Ammon's horn (tissue), 1 donor: Measurements from ENCODE around the gene LCAT.
"Not testable (repeated sequence)": the region's sequence is repeated elsewhere in the genome, so short reads cannot be mapped to it uniquely, and the experiment has no call there.

Experiments used
- DNase-seq: peaks from one replicate; pipeline ENCODE4 v3.0.0-alpha.2; 2016; ENCODE audit warnings: low spot score

LCAT gene

DNA sequence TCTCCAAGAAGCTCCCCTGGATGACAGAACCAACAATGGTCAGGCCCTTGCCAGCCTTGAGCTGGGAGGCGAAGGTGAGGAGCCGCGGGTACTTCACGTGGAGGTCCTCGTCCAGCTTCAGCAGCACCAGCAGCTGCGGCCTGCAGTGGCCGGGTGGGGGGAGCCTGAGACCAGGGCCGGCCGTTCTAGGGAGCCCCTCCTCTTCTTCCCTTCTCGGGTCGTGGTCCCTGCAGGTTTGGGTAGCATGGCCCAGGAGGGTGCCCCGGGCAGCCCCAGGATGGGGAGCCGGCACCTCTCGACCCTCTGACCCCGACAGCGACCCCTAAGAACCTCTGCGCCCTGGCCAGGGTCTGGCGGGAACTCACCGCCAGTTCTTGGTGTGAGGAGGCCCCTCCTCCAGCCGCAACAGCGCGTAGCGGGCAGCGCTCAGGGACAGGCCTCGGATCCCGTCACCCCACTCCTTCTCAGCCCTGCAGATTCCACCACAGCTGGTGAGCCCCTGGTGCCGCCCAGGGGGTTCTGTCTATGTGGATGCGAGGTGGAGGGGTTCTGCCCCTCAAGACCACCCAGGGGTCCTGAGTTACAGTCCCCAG lies 3.1 kb upstream of the LCAT start:
- no peak for DNase-seq

DNA sequence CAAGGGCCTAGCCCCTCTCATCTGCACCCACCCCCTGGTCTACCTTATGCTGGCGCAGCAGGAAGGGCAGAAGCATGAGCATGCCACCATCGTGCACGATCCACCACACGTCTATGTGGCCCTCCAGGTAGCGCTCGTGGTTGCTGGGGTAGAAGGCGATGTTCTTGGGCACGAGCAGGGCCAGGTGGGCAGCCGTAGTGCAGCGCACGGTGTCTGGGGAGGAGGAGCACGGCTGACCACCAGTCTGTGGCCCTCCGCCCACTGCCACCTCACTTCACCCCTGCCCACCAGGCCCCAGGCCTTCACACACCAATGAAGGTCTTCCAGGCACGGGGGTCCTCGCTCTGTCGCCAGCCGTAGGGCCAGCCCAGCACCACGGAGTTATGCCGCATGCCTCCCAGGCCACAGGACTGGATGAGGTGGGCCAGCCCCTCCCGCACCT lies 2.2 kb upstream of the LCAT start:
- no peak for DNase-seq

DNA sequence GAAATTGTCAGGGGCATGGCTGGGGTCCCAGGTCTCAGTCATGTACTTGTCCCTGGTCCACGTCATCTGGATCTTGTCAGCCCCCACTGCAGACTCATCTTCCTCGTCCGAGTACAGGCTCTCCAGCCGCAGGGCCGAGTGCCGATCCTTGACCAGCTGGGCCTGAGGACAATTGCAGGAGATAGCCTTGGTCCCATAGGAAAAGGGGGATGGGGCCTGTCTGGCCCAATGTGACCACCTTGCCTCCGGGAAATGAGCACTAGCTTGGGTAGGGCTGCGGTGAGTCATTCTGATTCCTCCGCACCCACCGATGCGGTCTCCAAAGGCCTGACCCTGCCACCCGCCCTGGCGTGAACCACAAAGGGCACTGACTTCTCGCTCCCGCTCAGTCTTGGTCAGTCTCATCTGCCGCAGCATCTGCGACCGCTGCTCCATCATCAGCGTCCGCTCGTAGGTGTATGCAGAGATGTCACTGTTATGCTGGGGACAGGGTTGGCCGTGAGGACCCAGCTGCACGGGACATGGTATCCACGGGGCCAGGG lies 1.5 kb upstream of the LCAT start:
- DNase-seq = no peak

DNA sequence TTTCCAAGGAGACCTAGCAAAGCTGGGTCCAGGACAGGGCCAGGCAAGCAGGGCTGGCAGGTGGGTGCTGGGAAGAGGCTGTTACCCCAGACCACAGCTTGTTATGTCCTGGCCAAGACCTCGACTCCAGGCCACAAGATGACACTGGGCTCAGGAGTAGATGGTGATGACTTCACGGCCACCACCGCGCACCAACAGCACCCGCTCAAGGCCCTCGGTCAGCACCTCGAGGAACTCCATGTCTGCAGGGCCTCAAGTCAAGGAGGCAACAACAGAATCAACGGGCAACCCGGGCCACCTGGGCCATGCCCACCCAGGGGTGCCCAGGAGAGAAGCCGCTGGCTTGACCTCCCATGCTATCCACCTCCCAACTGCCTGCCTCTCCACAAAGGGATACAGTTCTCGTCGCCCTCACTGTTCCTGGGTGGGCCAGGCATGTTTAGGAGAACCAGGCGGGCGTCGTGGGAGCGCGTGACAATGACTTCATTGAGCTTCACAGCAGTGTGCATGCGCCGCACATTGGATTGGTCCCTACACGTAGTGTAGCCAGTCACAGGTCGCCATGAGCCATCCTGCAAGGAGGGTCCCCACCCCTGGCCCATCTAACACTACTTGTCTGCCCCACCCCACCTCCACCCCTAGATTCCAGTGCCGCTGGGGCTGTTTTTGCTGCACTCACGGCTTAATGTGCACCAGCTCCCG lies 921 bp upstream of the LCAT start:
- DNase-seq = no peak

DNA sequence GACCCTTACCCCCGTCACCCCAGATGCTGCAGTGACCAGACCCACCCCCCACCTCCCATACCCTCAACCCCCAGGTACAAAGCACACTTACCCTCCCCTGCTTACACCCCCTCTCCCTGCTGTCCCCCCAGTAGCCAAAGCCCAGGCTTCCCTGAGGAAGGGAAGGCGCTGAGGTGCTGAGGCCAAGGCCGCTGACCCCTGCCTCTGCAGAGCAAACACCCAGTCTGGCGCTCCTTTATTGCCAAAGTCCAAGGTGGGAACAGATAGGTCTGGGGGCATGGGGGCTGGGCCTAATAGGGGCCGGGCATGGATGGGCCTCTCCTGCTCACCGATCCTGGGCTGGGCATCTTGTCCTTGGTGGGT lies 683 bp downstream of the LCAT start:
- DNase-seq = no peak

DNA sequence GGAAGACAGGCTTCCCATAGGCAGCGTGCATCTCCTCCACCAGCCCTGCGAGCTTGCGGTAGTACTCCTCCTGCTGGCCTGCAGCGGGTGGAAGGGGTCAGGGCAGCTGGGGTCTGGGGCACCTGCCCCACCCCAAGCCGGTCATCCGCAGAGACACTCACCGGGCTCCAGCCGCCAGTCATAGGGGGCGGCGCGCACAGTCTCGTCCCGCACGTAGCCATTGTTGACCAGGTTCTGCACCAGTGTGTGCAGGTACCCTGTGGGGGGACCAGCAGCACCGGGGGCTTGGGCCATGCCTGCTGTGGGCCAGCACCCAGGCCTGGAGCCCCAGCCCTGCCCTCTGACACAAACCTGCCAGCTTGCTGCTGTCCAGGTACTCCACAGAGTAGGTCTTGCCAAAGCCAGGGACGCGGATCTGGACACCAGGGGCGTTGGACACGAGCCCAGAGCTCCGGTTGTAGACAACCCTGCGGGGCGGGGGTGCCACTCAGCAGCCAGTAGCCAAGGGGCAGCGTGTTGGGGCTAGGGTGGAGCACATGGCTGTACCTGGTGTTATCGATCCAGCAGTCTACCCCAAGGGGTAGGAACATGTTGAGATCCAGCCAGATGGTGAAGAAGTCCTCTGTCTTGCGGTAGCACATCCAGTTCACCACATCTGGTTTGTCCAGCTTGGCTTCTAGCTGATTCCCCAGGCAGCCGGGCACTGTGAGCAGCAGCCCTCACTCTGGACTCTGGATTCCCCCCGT lies 1.2 kb downstream of the LCAT start:
- no peak for DNase-seq

DNA sequence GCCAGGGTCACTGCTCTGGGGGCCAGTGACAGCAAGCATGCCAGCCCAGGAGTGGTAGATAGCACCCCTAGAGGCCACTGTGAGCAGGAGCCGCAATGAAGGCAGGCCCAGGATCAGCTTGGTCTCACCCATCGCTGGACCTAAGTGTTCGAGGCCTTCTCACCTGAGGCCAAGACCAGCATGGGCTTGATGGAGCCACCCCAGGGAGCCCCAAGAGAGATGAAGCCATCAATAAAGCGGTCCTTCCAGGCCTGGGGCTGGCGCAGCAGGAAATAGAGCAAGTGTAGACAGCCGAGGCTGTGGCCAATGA lies 1.8 kb downstream of the LCAT start:
- DNase-seq = peak; percentile 54

DNA sequence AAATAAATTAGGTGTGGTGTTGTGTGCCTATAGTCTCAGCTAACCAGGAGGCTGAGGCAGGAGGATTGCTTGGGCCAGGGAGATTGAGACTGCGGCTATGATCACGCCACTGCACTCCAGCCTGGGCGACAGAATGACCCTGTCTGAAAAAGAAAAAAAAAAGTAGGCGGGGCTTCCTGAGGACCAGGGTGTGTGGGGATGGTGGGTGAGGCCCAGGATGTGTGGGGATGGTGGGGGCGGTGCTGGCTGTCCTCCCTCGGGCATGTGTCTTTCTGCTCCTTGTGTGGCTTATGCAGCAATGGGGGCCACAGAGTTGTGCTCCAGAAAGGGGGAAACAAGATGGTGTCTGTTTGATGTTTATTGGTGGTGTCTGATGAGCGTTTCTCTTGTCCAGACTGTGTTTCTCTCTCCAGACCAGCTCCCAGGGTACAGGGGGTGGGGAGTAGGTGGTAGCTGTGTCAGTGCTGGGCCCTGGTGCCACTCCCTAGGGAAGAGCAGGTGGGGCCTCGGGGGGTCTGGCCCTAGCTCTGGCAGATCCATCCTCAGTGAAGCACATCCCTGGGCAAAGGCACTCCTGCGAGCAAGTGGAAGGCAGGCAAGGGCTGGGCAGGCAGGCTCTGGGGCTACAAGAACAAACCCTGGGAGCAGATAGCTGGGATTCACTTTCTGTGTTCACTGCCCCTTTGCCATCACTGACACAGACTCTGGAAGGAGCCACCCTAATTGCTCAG lies 2.3 kb downstream of the LCAT start:
- DNase-seq = no peak

DNA sequence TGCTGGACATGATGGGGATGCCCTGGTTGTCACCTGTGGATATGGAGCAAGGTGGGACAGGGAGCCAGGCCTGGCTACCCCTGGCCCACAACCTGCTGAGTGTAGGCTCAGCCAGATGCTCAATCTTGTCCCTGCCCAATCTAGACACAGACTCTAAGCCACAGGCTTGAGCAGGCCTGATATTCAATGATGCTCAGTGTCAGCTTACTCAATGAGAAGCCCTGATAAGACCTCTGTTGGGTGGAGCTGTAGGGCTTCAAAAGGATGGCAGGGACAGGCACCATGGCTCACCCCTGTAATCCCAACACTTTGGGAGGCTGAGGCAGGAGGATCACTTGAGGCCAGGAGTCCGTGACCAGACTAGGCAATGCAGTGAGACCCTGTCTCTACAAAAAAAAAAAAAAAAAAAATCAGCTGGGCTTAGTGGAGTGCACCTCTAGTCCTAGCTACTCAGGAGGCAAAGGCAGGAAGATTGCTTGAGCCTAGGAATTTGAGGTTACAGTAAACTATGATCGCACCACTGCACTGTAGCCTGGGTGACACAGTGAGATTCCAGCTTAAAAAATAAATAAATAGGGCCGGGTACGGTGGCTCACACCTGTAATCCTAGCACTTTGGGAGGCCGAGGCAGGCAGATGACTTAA lies 3.4 kb downstream of the LCAT start:
- no peak for DNase-seq

DNA sequence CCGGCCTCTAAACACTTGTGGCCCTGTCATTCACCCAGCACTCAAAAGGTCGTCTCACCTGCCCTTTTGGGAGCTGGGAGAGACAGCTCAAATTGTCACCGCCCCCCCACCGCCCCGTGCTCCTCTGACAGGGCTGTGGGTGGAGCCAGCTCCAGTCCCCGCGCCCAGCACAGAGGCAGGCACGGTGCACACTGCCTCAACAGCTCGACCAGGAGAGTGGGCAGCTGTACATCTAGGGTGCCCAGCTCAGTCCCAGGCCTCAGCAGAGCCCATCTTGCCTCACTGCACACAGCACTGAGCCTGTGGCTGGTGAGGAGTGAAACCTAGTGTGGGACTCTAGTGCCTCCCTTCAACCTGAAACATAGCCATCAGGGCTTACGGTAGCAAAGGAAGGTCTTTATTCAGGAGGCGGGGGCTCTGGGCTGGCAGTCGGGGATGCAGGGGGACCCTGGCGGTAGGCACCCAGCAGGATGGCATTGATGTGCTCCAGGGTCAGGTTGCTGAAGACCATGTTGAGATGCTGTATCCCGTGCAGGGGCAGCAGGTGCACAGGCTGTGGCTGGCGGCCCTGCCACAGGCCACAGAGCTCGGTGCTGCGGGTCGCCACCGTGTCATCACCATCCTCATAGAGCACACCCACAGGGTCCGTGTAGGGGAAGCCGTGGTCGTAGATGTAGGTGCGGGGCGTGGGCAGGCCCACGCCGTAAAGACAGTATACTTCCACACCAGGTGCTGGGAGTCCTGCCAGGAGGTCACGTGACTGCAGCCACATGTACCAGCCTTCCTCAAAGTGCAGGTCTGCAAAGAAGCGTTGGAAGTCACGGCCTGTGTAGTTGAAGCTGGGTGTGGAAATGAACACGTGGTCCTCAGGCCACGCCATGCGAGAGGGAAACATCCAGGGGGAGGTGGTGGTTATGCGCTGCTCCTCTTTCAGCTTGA lies 4.1 kb downstream of the LCAT start:
- no peak for DNase-seq

DNA sequence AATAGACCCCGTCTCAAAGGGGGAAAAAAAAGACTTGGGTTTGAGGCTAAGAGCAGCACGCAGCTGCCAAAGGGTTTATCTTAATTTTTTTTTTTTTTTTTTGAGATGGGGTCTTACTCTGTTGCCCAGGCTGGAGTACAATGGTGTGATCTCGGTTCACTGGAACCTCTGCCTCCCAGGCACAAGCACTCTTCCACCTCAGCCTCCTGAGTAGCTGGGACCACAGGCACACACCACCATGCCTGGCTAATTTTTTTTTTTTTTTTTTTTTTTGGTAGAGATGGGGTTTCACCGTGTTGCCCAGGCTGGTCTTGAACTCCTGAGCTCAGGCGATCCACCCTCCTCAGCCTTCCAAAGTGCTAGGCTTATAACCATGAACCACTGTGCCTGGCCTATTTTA lies 6.2 kb downstream of the LCAT start:
- DNase-seq = not testable (repeated sequence)

DNA sequence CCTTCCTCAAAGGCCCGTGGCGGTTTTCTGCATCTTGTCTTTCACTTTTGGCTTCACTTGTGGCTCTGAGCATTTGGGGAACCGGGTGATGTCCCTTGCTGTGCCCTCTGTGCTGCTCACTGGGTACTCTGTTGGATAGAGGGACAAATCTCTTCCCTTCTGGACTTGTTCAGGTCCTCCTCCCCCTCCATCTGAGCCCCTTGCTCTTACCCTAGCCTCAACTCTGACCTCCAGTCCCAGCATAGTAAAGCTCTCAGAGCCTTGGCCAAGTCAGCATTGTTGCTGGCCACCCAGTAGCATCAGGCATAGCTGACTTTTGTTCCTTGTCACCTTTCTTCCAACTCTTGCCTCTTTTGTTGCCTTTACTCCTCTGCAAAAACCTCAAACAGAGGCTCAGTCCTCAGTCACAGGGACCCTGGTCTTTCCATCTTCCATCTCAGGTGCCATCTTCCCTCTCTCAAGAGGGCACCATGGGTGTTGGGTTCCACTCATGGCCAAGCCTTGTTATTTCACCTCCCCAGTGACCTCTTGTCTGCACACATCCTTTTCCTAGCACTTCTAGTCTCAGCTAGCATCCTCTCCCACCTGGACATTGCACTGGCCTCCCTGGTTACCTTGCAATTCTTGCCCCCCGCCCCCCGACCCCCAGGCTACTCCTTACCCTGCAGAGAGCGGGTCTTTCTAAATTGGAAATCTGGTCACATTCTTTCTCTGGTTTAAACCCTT lies 6.9 kb downstream of the LCAT start:
- peak; percentile 76 for DNase-seq

DNA sequence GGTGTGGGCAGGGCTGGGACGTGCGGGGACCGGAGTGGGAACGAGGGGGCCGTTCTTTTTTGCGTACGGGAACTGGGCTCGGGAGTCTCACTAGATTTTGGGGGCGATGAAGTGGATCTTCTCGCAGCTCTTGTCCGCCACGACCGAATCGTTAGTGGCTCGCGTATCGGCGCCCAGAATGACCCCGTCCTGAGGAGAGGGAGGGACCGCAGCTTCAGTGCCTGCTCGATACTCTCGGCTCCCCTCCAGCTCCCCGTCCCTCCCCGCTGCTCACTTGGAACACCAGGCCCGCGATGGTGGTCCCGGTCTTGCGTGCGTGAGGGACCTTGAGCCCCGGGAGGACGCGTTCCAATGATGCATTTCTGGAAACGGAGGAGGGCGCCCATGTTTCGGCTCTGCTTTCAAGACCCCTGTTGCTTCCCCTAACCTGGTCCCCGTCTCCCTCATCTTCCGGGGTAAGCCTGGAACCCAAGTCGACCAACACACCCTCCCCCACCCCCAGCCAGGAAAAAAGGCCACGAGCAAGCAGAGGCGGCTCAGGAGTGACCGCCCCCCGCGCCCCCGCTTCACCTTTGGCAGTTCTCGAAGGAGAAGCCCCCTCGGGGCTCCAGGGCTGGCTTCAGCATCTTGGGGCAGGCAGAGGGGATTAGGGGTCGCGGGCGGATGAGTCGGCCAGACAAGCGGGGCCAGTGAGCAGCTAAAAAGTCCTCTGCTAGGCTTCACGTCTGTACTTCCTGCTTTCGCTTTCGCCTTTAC lies 7.6 kb downstream of the LCAT start, which contains the start of gene PSMB10:
TSS of gene PSMB10 (minus strand) at position 727 of the 756 bp plus-strand sequence. CDS start at position 626, 101 bp downstream.
- peak; percentile 66 for DNase-seq

DNA sequence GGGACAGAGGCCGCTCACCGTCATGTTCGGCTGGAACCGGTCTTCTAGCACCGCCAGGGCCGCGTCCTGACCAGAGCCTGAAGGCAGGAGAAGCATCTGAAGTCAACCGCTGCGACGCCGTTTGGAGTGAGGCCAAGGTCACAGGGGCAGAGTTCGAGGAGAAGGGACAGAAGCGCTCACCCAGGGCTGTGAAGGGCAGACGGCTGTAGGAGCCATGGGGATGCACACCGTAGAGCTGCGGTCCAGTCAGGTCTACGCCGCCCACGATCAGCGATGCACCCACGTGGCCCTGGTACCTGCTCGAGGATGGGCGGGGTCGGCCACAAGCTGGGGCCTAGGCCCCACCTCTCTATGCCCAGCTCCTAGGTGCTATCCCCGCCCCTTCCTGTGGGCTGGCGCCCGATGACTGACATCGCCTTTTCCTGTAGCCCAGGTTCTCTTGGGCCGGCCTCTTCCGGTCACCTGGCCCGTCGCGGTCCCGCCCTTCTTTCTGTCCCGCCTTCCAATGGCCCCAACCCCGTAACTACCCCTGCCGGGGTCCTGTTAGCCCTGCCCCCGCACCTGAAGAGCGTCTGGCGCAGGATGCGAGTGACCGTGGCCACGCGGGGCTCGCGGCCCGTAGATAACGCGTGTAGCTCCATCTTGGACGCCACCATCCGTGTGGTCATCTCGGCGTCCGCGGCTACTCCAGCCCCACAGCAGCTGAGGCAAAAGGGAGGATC lies 8.4 kb downstream of the LCAT start:
- DNase-seq = peak; percentile 98

DNA sequence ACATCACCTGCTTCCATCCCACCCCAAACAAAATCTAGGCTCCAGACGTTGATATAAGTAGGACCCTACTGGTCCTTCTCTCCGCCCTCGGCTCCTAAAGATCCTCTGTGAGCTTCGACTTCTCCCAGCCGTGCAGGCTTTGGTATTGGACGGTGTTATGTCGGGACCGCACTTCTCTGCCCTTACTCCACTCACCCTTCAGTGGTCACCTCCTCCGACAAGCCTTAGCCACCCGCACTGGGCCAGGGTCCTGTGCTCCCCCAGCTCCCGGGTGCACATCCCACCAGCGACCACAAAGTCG lies 8.9 kb downstream of the LCAT start:
- DNase-seq = no peak

DNA sequence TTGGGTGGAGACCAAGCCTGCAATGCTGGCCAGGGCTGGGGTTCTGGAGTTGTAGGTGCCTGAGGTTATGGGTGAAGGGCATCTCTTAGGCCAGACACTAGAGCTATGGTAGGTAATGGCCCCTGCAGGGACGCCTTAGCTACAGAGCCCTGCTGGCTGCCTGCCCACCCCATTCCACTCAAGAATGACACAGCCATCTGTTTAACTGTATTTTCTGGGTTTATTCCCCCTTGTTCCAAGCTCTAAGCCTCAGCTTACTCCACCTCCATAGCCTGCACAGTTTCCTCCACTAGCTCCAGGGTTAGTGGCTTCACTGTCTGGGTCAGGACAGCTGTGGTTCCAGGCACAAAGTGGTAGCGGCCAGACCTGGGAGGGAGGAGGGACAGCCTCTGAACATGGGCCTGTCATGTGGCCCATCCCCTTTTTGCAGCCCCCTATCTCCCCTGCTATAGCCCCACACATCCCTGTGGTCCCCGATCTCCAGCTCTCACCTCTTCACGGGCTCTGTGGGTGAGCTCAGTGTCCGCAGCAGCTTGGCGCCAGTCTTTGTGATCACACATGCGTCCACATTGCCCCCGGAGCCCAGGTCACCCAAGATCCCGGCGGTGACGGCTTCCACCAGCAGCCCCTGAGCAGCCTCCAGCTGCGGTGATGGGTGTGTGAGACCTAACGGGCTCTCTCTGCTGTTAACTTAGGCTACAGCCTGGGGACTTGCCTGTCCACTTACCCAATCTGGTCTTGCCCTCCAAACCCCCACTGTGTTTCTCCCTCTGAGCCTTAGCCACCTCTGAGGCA lies 9.4 kb downstream of the LCAT start:
- DNase-seq = no peak

DNA sequence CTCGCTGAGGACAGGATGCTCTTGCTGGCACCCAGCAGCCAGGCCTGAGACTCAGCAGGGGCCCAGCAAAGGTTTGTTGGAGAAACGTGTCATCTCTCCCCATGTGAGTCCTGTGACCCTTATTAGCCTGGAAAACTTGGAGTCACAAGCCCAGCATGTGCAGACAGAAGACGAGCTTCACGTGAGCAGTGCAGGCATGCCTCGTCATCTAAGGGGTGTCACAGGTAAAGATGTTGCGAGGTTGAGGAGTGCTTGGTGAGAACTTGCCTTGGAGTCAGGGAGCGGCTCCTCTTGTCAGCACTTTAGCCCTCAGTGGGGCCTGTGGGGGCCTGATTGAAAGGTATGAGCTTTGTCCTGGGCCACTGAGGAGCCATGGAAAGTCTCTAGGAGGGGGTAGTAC lies 10.1 kb downstream of the LCAT start:
- DNase-seq = no peak

DNA sequence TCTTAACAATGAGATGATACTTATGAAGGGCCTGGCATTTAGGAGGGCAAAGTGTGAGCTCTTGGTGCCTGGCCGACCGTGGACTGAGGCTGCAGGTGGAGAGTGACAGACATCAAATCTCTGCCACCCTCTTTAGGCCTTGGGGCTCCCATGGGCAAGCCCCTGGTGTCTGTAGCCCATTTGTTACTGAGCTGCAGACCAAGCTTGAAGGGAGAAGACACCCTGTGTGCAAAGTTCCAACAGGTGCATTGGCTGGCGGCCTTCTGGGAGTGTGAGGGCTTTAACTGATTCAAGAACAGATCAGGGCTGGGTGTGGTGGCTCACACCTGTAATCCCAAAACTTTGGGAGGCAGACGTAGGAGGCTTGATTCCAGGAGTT lies 11.5 kb downstream of the LCAT start:
- DNase-seq = no peak
